Measurements from ENCODE around the gene HOXB5. TPM values are rescaled to one million over a fixed set of nuclear protein-coding genes. Genes with fewer than 3 reads are reported as not detected.

HOXB5 gene
- total and polyA plus RNA-seq, 10 of the 15 experiments (the other 5 are each of a cell fraction or from before 2014, with no cell fraction given): not detected

DNA sequence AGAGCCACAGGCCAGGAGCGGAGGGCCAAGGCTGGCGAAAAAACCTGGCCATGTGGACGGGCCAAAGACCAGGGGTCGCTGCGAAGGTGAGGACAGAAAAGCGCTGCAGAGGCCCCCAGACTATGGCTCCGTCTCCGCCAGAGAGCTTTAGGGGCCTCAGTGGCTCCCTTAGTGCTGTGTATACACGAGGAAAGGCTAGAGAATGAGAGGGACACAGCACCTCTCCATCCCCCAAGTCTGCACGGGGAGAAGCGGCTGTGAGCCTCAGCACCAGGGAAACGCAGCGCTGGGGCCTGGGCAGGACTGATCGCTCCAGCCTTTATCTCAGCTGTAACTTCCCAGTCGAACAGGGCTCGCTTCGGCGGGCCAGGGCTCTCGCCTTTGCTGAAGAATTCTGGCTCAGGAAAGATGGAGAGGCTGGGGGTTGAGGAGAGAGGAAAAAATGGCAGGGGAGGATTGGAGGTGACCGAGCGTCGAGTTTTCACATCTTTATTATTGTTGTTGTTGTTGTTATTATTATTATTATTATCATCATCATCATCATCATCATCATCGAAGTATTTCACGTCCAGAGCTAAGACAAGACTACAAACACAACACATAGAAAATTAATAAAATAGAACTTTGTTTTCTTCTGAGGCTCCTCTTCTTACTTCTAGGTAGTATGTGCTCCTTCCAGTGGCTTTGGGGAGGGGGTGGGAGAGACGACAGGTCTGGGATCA lies 1.9 kb upstream of the HOXB5 start:
- in situ Hi-C loops (cut with MboI): loop anchor here (5.0 kb wide), 1 partner anchor 333 kb away; no protein-coding TSS in a partner anchor
- POLR2A ChIA-PET: interaction anchor here (1.2 kb wide), 1 partner anchor 13 kb away, joined by 3 read pairs; no protein-coding TSS in a partner anchor
- 67% methylated on average over 25 of the region's 25 CpGs for WGBS (ENCODE audit: insufficient coverage, insufficient replicate concordance, low lambda C conversion rate, missing lambda C conversion rate)

DNA sequence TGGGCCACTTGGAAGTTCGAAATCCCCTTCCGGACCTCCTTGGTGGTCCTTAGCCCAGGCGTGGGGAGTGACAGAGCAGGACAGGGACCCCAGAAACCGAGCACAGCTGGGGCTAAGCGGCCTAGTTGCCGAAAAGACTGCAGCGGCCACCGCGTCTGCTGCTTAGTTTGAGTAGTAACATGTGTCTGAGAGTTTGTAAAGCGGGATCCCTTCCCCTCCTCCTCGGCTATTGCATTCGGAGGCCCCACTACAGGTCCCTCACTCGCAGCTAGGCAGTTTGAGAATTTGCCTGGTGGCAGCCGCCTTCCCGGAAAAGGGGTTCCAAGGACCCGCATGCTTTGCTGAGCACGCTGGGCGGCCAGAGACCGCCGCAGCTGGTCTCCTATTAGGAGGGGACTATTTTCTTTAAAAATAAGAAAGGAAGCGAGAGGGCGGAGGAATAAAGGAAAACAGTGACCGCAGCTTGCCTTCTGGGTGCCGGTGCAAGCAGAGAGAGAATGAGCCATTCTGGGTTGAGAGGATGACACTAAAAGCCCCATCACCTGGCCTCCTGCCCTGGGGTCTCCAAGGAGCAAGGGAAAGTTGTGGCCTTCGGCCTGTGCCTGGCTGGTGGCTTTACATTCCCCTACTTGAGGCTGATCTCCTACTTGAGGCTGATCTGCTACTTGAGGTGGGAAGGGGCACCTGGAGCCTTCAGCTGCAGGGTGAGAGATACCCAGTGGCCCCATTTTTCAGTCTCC lies 1.1 kb upstream of the HOXB5 start:
- ATAC-seq: no peak
- DNase-seq (ENCODE audit: low read depth, low spot score): no peak
- no peak overlapping the region for H3K9ac ChIP-seq (ENCODE audit: control insufficient read depth, insufficient read depth, low read length)
- peaks cover 10% of the 10 kb centered on the region for H3K4me1 ChIP-seq (ENCODE audit: control insufficient read depth, insufficient read depth, low read length)
- 69% methylated on average over 25 of the region's 25 CpGs for WGBS (ENCODE audit: insufficient coverage, insufficient replicate concordance, low lambda C conversion rate, missing lambda C conversion rate)
- H3K27ac ChIP-seq (ENCODE audit: control insufficient read depth, insufficient read depth): no peak overlapping the region
- no peaks in the 10 kb centered on the region for H3K79me2 ChIP-seq (ENCODE audit: control insufficient read depth, insufficient read depth, low read length)
- POLR2A ChIA-PET: interaction anchor here (1.2 kb wide), 1 partner anchor 14 kb away, joined by 3 read pairs; no protein-coding TSS in a partner anchor
- H3K9me3 ChIP-seq (replicated peaks; ENCODE audit: control insufficient read depth, insufficient read depth, low read length): no peaks in the 10 kb centered on the region
- in situ Hi-C loops (cut with MboI): loop anchor here (5.0 kb wide), 1 partner anchor 332 kb away; no protein-coding TSS in a partner anchor
- SMC1A ChIA-PET (ENCODE audit: uncharacterized antibody, unreplicated experiment): interaction anchor here (0.9 to 4.3 kb wide), 5 partner anchors 94 to 287 kb away, joined by 3 to 47 read pairs (median 9); no protein-coding TSS in a partner anchor
- no peak overlapping the region for H3K4me3 ChIP-seq
- no peaks in the 10 kb centered on the region for H4K20me1 ChIP-seq (ENCODE audit: control insufficient read depth, insufficient read depth)
- peaks cover 7 to 39% of the 10 kb centered on the region in 2 experiments for H3K27me3 ChIP-seq (replicated peaks in 1 of 2; ENCODE audit: control insufficient read depth in 2 of 2, insufficient read depth in 2 of 2, low read length in 1 of 2)
- BruUV-seq (replicated peaks): no TSS peak
- RAD21 ChIA-PET (ENCODE audit: unreplicated experiment): interaction anchor here (0.6 to 3.8 kb wide), 6 partner anchors 102 to 568 kb away, joined by 3 to 29 read pairs (median 10); no protein-coding TSS in a partner anchor
- CTCF ChIA-PET: interaction anchor here (0.8 to 4.8 kb wide), 10 partner anchors 23 to 515 kb away, joined by 3 to 113 read pairs (median 12); no protein-coding TSS in a partner anchor
- no peak overlapping the region for H3K4me2 ChIP-seq (ENCODE audit: control insufficient read depth, insufficient read depth)
- no peak for FAIRE-seq
- H2AFZ ChIP-seq (ENCODE audit: control insufficient read depth, low read depth, low read length): no peak overlapping the region
- no peaks in the 10 kb centered on the region for H3K36me3 ChIP-seq (ENCODE audit: control insufficient read depth in 2 of 2, insufficient read depth in 2 of 2, low read length in 1 of 2)
- intact Hi-C loops (cut with micrococcal nuclease; ENCODE audit: unreplicated experiment): loop anchor here (2.0 kb wide), 2 partner anchors 258 to 286 kb away; no protein-coding TSS in a partner anchor
- TF ChIP-seq NR2C2 (IDR thresholded peaks at IDR 0.05; ENCODE audit: borderline replicate concordance, control insufficient read depth, insufficient read length, low read depth) (no peak), RFX5 (IDR thresholded peaks at IDR 0.05; ENCODE audit: low read depth, low read length) (no peak), SUPT20H (IDR thresholded peaks at IDR 0.05; ENCODE audit: borderline replicate concordance, control insufficient read depth, low read depth, low read length) (no peak), SRF (IDR thresholded peaks at IDR 0.05; ENCODE audit: low read depth in 2 of 2, low read length in 2 of 2) (no peak), TAF1 (IDR thresholded peaks at IDR 0.05; ENCODE audit: borderline replicate concordance, low read depth, low read length) (no peak), NBN (IDR thresholded peaks at IDR 0.05) (no peak), FOS (IDR thresholded peaks at IDR 0.05; ENCODE audit: borderline replicate concordance, extremely low read depth, insufficient read length) (no peak)
- TF ChIP-seq, protein P1, sequence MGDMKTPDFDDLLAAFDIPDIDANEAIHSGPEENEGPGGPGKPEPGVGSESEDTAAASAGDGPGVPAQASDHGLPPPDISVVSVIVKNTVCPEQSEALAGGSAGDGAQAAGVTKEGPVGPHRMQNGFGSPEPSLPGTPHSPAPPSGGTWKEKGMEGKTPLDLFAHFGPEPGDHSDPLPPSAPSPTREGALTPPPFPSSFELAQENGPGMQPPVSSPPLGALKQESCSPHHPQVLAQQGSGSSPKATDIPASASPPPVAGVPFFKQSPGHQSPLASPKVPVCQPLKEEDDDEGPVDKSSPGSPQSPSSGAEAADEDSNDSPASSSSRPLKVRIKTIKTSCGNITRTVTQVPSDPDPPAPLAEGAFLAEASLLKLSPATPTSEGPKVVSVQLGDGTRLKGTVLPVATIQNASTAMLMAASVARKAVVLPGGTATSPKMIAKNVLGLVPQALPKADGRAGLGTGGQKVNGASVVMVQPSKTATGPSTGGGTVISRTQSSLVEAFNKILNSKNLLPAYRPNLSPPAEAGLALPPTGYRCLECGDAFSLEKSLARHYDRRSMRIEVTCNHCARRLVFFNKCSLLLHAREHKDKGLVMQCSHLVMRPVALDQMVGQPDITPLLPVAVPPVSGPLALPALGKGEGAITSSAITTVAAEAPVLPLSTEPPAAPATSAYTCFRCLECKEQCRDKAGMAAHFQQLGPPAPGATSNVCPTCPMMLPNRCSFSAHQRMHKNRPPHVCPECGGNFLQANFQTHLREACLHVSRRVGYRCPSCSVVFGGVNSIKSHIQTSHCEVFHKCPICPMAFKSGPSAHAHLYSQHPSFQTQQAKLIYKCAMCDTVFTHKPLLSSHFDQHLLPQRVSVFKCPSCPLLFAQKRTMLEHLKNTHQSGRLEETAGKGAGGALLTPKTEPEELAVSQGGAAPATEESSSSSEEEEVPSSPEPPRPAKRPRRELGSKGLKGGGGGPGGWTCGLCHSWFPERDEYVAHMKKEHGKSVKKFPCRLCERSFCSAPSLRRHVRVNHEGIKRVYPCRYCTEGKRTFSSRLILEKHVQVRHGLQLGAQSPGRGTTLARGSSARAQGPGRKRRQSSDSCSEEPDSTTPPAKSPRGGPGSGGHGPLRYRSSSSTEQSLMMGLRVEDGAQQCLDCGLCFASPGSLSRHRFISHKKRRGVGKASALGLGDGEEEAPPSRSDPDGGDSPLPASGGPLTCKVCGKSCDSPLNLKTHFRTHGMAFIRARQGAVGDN (IDR thresholded peaks at IDR 0.05): no peak

More for the DNA sequence above, 1.9 kb upstream of the HOXB5 start:
- Histone ChIP-seq H3K4me1 (ENCODE audit: control insufficient read depth, insufficient read depth, low read length) (peaks cover 10% of the 10 kb centered on the region), H3K4me2 (ENCODE audit: control insufficient read depth, insufficient read depth) (no peak overlapping the region), H3K79me2 (ENCODE audit: control insufficient read depth, insufficient read depth, low read length) (no peaks in the 10 kb centered on the region), H3K9ac (ENCODE audit: control insufficient read depth, insufficient read depth, low read length) (no peak overlapping the region), H3K36me3 (ENCODE audit: control insufficient read depth in 2 of 2, insufficient read depth in 2 of 2, low read length in 1 of 2) (no peaks in the 10 kb centered on the region), H3K27ac (ENCODE audit: control insufficient read depth, insufficient read depth) (no peak overlapping the region), H3K4me3 (no peak overlapping the region), H2AFZ (ENCODE audit: control insufficient read depth, low read depth, low read length) (no peak overlapping the region), H3K27me3 (replicated peaks in 1 of 2; ENCODE audit: control insufficient read depth in 2 of 2, insufficient read depth in 2 of 2, low read length in 1 of 2) (peaks cover 8 to 42% of the 10 kb centered on the region in 2 experiments), H3K9me3 (replicated peaks; ENCODE audit: control insufficient read depth, insufficient read depth, low read length) (no peaks in the 10 kb centered on the region), H4K20me1 (ENCODE audit: control insufficient read depth, insufficient read depth) (no peaks in the 10 kb centered on the region)
- TF ChIP-seq MYB (IDR thresholded peaks at IDR 0.05; ENCODE audit: borderline replicate concordance, low read depth, low read length): no peak
- ChIA-PET RAD21 (ENCODE audit: unreplicated experiment) (interaction anchor here (0.7 to 3.8 kb wide), 4 partner anchors 103 to 516 kb away, joined by 3 to 29 read pairs (median 3); no protein-coding TSS in a partner anchor), CTCF (interaction anchor here (0.8 to 3.0 kb wide), 4 partner anchors 23 to 515 kb away, joined by 3 to 13 read pairs (median 4); no protein-coding TSS in a partner anchor), SMC1A (ENCODE audit: uncharacterized antibody, unreplicated experiment) (interaction anchor here (1.0 to 4.3 kb wide), 5 partner anchors 82 to 322 kb away, joined by 3 to 47 read pairs (median 4); no protein-coding TSS in a partner anchor)
- intact Hi-C loops (cut with micrococcal nuclease; ENCODE audit: unreplicated experiment): loop anchor here (2.0 kb wide), 2 partner anchors 259 to 287 kb away; no protein-coding TSS in a partner anchor
- DNase-seq (ENCODE audit: low read depth, low spot score) (no peak), ATAC-seq (no peak), FAIRE-seq (no peak)
- no TSS peak for BruUV-seq (replicated peaks)

All from GM12878 (cell line).